HG03135 (cell line): ENCODE data around the gene BTN2A1.

Experiments used
- ATAC-seq: cut with Tn5 transposase; IDR thresholded peaks from one replicate; pipeline ENCODE4 v1.9.1; 2021; ENCODE audit warnings: mild to moderate bottlenecking, moderate library complexity; ENCODE audit not compliant: unreplicated experiment

The BTN2A1 gene

GRCh38 chr6:26465776-26466175 lies 8.0 kb downstream of the BTN2A1 start:
- ATAC-seq, result no peak

DNA sequence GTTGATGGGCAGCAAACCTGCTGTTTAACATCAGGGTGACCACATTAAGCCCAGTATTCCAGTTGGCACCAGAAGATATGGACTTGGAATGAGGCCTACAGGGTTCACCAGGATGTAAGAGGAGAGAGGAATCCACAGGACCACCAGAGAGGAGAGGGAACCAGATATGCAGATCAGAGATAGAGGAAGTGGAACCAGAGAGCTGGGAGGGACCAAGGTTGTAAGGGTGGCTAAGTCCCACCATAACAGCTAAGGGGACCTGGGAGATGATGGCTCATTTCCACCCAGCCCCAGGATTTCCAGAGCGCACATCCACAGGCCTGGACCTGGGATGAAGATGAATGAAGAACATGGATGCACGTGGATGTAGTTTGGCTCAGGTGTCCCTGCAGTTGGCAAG lies 11.1 kb downstream of the BTN2A1 start:
- no peak for ATAC-seq

DNA sequence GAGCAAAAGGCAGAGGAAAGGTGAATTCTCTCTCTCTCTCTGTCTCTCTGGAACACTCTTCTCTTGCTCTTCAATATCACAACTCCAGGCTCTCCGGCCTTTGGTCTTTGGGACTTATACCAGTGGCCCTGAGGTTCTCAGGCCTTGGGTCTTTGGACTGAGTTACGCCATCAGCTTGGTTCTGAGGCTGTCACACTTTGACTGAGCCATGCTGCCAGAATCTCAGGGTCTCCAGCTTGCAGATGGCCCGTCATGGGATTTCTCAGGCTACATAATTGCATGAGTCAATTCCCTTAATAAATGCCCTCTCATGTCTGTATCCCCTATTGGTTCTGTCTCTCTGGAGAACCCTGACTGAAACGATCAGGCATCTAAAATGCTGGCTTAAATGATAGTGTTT lies 12.9 kb downstream of the BTN2A1 start:
- no peak for ATAC-seq

- no peak for ATAC-seq
Measured at GRCh38 chr6:26471970-26472369, 14.2 kb downstream of the BTN2A1 start.

- no peak for ATAC-seq
Measured at GRCh38 chr6:26472549-26473290, 15.0 kb downstream of the BTN2A1 start.

GRCh38 chr6:26473429-26473757 lies 15.6 kb downstream of the BTN2A1 start:
- no peak for ATAC-seq

- peak; percentile 91 for ATAC-seq
Measured at GRCh38 chr6:26473758-26474438, 16.1 kb downstream of the BTN2A1 start.

GRCh38 chr6:26474439-26474881 lies 16.7 kb downstream of the BTN2A1 start:
- no peak for ATAC-seq

DNA sequence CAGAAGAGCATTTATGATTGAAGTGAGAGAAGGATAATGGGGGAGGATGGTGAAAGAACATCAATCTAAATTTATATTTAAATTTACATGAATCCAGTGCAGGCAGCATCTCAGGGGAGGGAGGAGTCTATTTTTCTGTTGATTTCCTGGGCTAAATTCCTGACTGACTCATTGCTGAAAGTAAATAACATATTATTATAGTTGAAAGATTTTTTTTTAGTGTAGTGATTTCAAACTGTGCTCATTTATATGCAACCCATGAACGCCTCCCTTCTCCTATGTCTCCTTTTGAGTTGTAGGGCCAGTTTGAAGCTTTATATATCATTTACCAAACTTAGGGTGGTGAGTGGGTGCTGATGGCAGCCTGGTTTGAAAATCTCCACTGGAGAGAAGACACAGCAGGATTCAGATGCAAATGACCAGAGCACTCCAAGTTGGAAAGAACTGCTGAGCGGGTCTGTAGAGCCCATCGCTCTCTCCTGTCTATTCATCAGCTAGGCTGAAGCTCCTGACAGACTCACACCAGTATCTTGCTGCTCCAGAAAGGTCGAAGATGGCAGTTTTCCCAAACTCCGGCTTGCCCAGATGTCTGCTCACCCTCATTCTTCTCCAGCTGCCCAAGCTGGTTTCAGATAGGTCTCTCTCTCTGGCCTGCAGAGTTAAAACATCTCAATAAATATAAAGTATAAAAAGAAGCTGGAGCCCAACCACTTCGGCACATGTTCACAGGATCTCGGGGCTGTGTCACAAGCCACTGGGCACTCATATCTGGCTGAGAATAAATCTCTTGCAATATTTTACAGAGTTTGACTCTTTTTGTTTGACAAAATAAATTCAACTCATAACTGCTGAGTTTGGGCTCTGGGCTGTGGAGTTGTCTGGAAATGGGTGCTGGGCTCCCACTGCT lies 18.3 kb downstream of the BTN2A1 start:
- no peak for ATAC-seq

DNA sequence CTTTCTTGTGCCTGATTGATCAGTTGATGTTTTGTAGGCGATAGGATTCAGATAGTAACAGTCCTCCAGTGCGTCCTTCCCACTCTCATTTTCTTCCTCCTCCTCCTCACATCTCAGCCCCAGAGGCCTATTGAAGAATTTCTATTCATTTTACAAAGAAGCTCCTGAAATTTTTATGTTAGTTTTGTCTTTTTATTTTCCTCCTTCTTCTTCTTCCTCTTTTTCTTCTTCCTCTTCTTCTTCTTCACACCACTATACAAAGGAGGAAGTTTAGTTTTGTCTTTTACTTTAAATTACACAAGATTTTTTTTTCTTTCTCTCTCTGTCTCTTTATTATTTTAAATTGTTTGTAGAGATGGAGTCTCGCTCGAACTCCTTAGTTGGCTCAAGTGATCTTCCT lies 19.1 kb downstream of the BTN2A1 start:
- ATAC-seq, result no peak

- ATAC-seq, result no peak
Measured at GRCh38 chr6:26477426-26477825, 19.7 kb downstream of the BTN2A1 start.

- no peak for ATAC-seq
Measured at GRCh38 chr6:26478100-26478984, 20.6 kb downstream of the BTN2A1 start.

DNA sequence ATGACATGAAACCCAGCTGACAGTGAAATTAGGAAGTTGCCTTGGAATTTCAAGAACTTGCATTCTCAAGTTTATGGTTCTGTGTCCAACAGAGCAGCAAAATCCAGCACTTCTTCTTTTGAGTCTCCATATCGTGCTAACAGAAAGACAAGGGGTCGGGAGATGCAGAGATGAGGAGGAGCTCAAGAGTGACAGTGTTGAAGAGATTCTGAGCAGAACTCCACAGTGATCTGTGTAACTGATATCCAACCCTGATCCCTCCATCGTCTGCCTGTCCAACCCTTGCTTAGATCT lies 21.2 kb downstream of the BTN2A1 start:
- no peak for ATAC-seq

- ATAC-seq, result no peak
Measured at GRCh38 chr6:26482338-26482737, 24.6 kb downstream of the BTN2A1 start.

DNA sequence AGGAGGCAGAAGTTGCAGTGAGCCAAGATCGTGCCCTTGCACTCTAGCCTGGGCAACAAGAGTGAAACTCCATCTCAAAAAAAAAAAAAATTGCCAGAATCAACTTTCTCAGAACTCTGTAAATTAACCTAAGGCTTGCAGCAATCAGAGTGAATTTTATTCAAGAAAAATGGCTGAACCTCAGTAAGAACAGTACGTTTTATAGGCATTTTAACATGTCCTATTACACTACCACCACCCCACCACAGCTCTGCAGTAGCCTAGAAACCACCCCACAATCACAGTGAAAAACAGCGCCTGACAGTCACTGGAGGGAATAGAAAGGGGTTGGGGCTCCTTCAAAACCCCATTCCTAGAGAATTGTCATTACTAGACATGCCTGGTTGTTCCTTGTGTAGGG lies 26.0 kb downstream of the BTN2A1 start:
- ATAC-seq, result no peak

DNA sequence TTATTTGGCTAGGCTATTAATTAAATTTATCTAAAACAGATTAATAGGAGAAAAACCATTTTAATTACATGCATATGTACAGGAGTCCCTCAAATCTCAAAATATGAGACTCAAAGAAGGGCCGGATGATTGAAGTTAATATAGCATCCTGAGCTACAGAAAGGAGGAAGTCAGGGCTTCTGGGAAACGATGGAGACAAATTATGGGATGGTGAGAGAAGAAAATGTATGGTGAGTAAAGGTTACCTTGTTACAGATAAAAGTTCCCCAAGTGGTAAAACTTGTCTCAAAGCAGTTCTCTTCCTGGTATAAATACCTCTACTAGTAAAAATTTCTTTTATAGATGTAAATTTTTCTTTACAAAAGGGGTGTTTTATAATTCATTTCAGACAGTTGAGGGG lies 26.4 kb downstream of the BTN2A1 start:
- no peak for ATAC-seq

DNA sequence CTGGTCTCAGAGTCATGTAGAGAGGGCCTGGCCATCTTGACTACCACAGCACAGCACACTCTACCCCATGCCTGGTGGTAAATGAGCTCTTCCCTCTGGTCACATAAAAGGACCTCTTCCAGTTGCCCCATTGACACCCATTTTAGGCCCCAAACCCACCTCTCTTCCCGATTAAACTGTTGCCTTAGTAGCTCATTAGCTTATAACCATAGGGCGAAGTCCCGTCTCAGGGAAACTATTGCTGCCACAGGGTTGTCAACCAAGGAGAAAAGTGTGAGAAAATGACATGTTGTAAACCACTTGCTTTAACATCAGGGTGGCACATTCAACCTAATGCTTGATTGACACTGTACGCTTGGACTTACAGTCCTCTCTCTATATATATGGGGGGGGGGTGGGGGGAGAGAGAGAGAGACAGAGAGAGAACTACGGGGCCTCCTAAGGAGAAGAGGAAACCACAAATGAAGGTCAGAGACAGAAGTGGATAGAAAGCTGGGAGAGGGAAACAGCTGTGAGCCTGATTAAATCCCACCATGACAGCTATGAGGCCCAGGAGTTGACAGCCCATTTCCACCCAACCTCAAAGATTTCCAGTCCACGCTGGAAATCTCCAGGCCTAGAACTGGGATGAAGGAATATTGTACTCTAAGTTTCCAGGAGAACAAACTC lies 27.5 kb downstream of the BTN2A1 start:
- ATAC-seq, result no peak

GRCh38 chr6:26486358-26486757 lies 28.6 kb downstream of the BTN2A1 start:
- ATAC-seq, result no peak

GRCh38 chr6:26487466-26487865 lies 29.7 kb downstream of the BTN2A1 start:
- ATAC-seq, result no peak
